Liver (tissue), 9 donors: ENCODE measurements around the gene ACYP2. TPM values are rescaled to one million over a fixed set of nuclear protein-coding genes. Genes with fewer than 3 reads are reported as not detected.
A peak's percentile ranks its signal among the peaks of the same experiment; 100 is the strongest.

Experiments used
- DNase-seq: peaks from one replicate; pipeline ENCODE4 v3.0.0-alpha.2; 2017; ENCODE audit warnings: low spot score
- H3K27ac ChIP-seq, 2 donors: one replicate each; pipeline ENCODE4 v1.7.0; 2013; ENCODE audit warnings: inconsistent platforms in 2 of 2, low read length in 2 of 2, control low read depth in 1 of 2, low read depth in 1 of 2, mild to moderate bottlenecking in 1 of 2
- H3K27me3 ChIP-seq, 4 donors: one replicate each; pipeline versions ENCODE4 v1.6.1 to v1.7.0; 2013; ENCODE audit warnings: low read length in 3 of 4, inconsistent platforms in 1 of 4, mild to moderate bottlenecking in 1 of 4, moderate library complexity in 1 of 4; ENCODE audit not compliant: control insufficient read depth in 4 of 4, insufficient read depth in 4 of 4
- H3K36me3 ChIP-seq, 4 donors: one replicate each; pipeline versions ENCODE4 v1.6.1 to v1.7.0; 2013; ENCODE audit warnings: low read length in 3 of 4, mild to moderate bottlenecking in 3 of 4, low read depth in 1 of 4, moderate library complexity in 1 of 4; ENCODE audit not compliant: control insufficient read depth in 4 of 4, insufficient read depth in 3 of 4
- H3K4me1 ChIP-seq, 4 donors: one replicate each; pipeline versions ENCODE4 v1.6.1 to v1.7.0; 2013; ENCODE audit warnings: low read length in 3 of 4, mild to moderate bottlenecking in 3 of 4, moderate library complexity in 1 of 4; ENCODE audit not compliant: control insufficient read depth in 4 of 4, insufficient read depth in 4 of 4
- H3K4me3 ChIP-seq, 3 donors: one replicate each; pipeline versions ENCODE4 v1.6.1 to v1.7.0; 2013; ENCODE audit warnings: low read length in 3 of 3, control low read depth in 1 of 3, low read depth in 1 of 3, mild to moderate bottlenecking in 1 of 3
- H3K9ac ChIP-seq, 2 donors: one replicate each; pipeline ENCODE4 v1.7.0; 2013; ENCODE audit warnings: low read length in 2 of 2, mild to moderate bottlenecking in 2 of 2, moderate library complexity in 2 of 2, control low read depth in 1 of 2, low read depth in 1 of 2
- H3K9me3 ChIP-seq, 4 donors: one replicate each; pipeline versions ENCODE4 v1.6.1 to v1.7.0; 2013; ENCODE audit warnings: low read length in 3 of 4; ENCODE audit not compliant: control insufficient read depth in 4 of 4
- FOXA1 ChIP-seq: IDR thresholded peaks from 2 replicates; pipeline ENCODE4 v1.6.1; 2016; ENCODE audit warnings: antibody characterized with exemption
- FOXA2 ChIP-seq: IDR thresholded peaks from 2 replicates; pipeline ENCODE4 v1.6.1; 2016; ENCODE audit warnings: antibody characterized with exemption
- GABPA ChIP-seq, 2 donors: IDR thresholded peaks in 1 of 2; conservative IDR thresholded peaks in 1 of 2; 2 replicates each; pipeline ENCODE4 v1.6.1; 2016; ENCODE audit warnings: antibody characterized with exemption in 2 of 2, mild to moderate bottlenecking in 1 of 2, moderate library complexity in 1 of 2
- HNF4G ChIP-seq: IDR thresholded peaks from 2 replicates; pipeline ENCODE4 v1.6.1; 2016; ENCODE audit warnings: antibody characterized with exemption
- NR2F2 ChIP-seq: IDR thresholded peaks from 2 replicates; pipeline ENCODE4 v1.6.1; 2016; ENCODE audit warnings: antibody characterized with exemption
- RXRA ChIP-seq, 2 donors: IDR thresholded peaks; 2 replicates each; pipeline ENCODE4 v1.6.1; 2017 to 2018; ENCODE audit warnings: antibody characterized with exemption in 2 of 2, mild to moderate bottlenecking in 1 of 2
- SP1 ChIP-seq: IDR thresholded peaks from 2 replicates; pipeline ENCODE4 v1.6.1; 2018; ENCODE audit warnings: antibody characterized with exemption, mild to moderate bottlenecking
- TAF1 ChIP-seq: conservative IDR thresholded peaks from 2 replicates; pipeline ENCODE4 v1.6.1; 2016; ENCODE audit warnings: antibody characterized with exemption, mild to moderate bottlenecking
- YY1 ChIP-seq: IDR thresholded peaks from 2 replicates; pipeline ENCODE4 v1.6.1; 2016; ENCODE audit warnings: antibody characterized with exemption, mild to moderate bottlenecking
- WGBS: extraction: QIAGEN DNeasy Blood & Tissue Kit; methylation state at CpG from one replicate; pipeline ENCODE4 v1.1.7; 2013; 5-methylcytosine and 5-hydroxymethylcytosine counted together
- polyA plus RNA-seq, 2 donors: library from polyadenylated mRNA; stranded (reverse) in 1 of 2; unstranded in 1 of 2; fragments of 200-250 nt in 1 of 2; fragments of >200 nt in 1 of 2; fragmentation: Nextera tagmentation in 1 of 2; extraction: Ambion mirVana in 1 of 2; gene quantifications; one replicate each; pipeline versions ENCODE4 v1.2.1 to v1.2.3, GENCODE V29; 2013 to 2015
- total RNA-seq, 2 donors: library from RNA; depleted of rRNA; stranded (reverse); fragments of >200 nt; gene quantifications; one replicate each; pipeline ENCODE4 v1.2.3, GENCODE V29; 2014
- TF ChIP-seq, protein P1 (sequence below): IDR thresholded peaks from 2 replicates; pipeline ENCODE4 v1.6.1; 2016; ENCODE audit warnings: antibody characterized with exemption
- TF ChIP-seq, protein P2 (sequence below): IDR thresholded peaks from 2 replicates; pipeline ENCODE4 v1.6.1; 2016; ENCODE audit warnings: antibody characterized with exemption
- TF ChIP-seq, protein P3 (sequence below): fragments of 150-350 bp; IDR thresholded peaks from 2 replicates; pipeline ENCODE4 v1.5.1; 2017; ENCODE audit warnings: improper control_type of control experiment, low read depth, low read length; ENCODE audit not compliant: missing input control
- TF ChIP-seq, protein P4 (sequence below): IDR thresholded peaks from 2 replicates; pipeline ENCODE4 v1.6.1; 2016; ENCODE audit warnings: antibody characterized with exemption, mild to moderate bottlenecking
- donor health status: healthy.
- donor health status: healthy.
- donor health status: healthy.
- donor health status: healthy.
- donor health status: healthy.

The ACYP2 gene
- total and polyA plus RNA-seq, 4 donors, result 13.1 to 44.3 (median 15.4) TPM

DNA sequence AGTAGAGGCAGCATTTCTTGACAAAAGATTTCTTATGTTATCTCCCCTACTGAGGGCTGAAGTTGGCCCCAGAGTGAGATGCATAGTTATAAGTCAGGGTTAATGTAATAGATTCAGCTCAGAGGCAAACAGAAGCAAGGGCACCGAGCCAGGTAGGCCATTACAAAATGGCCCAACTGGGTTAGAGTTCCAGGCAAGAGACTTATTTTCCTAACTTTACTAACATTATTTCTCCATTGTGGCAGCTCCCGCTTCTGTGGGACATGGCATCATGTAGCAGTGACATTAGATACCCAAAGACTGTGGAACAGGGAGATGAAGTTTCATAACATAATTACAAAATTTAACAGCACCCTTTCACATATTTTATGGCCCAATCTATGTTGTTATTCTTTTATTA lies 113.5 kb downstream of the ACYP2 start:
- no peak overlapping the region for H3K27ac ChIP-seq
- WGBS, result 87% methylated on average over 2 of the region's 2 CpGs
- no peak for DNase-seq

GRCh38 chr2:54233832-54234649 lies 118.6 kb downstream of the ACYP2 start:
- DNase-seq, result no peak
- no peaks in the 10 kb centered on the region for H3K4me1 ChIP-seq
- H3K27ac ChIP-seq, result no peak overlapping the region
- no peaks in the 10 kb centered on the region for H3K27me3 ChIP-seq
- no peaks in the 10 kb centered on the region for H3K9me3 ChIP-seq
- no peak overlapping the region for H3K9ac ChIP-seq
- WGBS, result 68% methylated on average over 4 of the region's 4 CpGs
- H3K4me3 ChIP-seq, result no peak overlapping the region
- TF ChIP-seq FOXA2 (no peak), YY1 (no peak), RXRA (IDR thresholded peaks at IDR 0.05) (no peak), HNF4G (no peak), TAF1 (no peak), GABPA (IDR thresholded peaks at IDR 0.05 in 1 of 2, conservative IDR thresholded peaks at IDR 0.05 in 1 of 2) (no peak), NR2F2 (no peak), FOXA1 (no peak), SP1 (no peak)
- TF ChIP-seq, protein P1, sequence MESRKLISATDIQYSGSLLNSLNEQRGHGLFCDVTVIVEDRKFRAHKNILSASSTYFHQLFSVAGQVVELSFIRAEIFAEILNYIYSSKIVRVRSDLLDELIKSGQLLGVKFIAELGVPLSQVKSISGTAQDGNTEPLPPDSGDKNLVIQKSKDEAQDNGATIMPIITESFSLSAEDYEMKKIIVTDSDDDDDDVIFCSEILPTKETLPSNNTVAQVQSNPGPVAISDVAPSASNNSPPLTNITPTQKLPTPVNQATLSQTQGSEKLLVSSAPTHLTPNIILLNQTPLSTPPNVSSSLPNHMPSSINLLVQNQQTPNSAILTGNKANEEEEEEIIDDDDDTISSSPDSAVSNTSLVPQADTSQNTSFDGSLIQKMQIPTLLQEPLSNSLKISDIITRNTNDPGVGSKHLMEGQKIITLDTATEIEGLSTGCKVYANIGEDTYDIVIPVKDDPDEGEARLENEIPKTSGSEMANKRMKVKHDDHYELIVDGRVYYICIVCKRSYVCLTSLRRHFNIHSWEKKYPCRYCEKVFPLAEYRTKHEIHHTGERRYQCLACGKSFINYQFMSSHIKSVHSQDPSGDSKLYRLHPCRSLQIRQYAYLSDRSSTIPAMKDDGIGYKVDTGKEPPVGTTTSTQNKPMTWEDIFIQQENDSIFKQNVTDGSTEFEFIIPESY, result no peak
- TF ChIP-seq, protein P2, sequence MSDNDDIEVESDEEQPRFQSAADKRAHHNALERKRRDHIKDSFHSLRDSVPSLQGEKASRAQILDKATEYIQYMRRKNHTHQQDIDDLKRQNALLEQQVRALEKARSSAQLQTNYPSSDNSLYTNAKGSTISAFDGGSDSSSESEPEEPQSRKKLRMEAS, result no peak
- TF ChIP-seq, protein P3, sequence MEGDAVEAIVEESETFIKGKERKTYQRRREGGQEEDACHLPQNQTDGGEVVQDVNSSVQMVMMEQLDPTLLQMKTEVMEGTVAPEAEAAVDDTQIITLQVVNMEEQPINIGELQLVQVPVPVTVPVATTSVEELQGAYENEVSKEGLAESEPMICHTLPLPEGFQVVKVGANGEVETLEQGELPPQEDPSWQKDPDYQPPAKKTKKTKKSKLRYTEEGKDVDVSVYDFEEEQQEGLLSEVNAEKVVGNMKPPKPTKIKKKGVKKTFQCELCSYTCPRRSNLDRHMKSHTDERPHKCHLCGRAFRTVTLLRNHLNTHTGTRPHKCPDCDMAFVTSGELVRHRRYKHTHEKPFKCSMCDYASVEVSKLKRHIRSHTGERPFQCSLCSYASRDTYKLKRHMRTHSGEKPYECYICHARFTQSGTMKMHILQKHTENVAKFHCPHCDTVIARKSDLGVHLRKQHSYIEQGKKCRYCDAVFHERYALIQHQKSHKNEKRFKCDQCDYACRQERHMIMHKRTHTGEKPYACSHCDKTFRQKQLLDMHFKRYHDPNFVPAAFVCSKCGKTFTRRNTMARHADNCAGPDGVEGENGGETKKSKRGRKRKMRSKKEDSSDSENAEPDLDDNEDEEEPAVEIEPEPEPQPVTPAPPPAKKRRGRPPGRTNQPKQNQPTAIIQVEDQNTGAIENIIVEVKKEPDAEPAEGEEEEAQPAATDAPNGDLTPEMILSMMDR, result no peak
- no peaks in the 10 kb centered on the region for H3K36me3 ChIP-seq

More for the DNA sequence above, 113.5 kb downstream of the ACYP2 start:
- Histone ChIP-seq H3K9ac (no peak overlapping the region), H3K27me3 (no peaks in the 10 kb centered on the region), H3K4me3 (no peak overlapping the region), H3K9me3 (no peaks in the 10 kb centered on the region), H3K36me3 (no peaks in the 10 kb centered on the region), H3K4me1 (no peaks in the 10 kb centered on the region)
- TF ChIP-seq, protein P4, sequence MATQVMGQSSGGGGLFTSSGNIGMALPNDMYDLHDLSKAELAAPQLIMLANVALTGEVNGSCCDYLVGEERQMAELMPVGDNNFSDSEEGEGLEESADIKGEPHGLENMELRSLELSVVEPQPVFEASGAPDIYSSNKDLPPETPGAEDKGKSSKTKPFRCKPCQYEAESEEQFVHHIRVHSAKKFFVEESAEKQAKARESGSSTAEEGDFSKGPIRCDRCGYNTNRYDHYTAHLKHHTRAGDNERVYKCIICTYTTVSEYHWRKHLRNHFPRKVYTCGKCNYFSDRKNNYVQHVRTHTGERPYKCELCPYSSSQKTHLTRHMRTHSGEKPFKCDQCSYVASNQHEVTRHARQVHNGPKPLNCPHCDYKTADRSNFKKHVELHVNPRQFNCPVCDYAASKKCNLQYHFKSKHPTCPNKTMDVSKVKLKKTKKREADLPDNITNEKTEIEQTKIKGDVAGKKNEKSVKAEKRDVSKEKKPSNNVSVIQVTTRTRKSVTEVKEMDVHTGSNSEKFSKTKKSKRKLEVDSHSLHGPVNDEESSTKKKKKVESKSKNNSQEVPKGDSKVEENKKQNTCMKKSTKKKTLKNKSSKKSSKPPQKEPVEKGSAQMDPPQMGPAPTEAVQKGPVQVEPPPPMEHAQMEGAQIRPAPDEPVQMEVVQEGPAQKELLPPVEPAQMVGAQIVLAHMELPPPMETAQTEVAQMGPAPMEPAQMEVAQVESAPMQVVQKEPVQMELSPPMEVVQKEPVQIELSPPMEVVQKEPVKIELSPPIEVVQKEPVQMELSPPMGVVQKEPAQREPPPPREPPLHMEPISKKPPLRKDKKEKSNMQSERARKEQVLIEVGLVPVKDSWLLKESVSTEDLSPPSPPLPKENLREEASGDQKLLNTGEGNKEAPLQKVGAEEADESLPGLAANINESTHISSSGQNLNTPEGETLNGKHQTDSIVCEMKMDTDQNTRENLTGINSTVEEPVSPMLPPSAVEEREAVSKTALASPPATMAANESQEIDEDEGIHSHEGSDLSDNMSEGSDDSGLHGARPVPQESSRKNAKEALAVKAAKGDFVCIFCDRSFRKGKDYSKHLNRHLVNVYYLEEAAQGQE, result no peak
- no peak for TF ChIP-seq HNF4G
- TF ChIP-seq GABPA (IDR thresholded peaks at IDR 0.05 in 1 of 2, conservative IDR thresholded peaks at IDR 0.05 in 1 of 2), result no peak
- no peak for TF ChIP-seq RXRA (IDR thresholded peaks at IDR 0.05)
- peak; percentile 26 for TF ChIP-seq YY1
- TF ChIP-seq SP1, result no peak
